GM18519 (cell line): ENCODE measurements around the gene LRRC4C.

ENCODE experiments used
- ATAC-seq: cut with Tn5 transposase; IDR thresholded peaks from one replicate; pipeline ENCODE4 v1.9.1; 2021; ENCODE audit warnings: mild to moderate bottlenecking, moderate library complexity; ENCODE audit not compliant: unreplicated experiment, low FRiP score

The LRRC4C gene

DNA sequence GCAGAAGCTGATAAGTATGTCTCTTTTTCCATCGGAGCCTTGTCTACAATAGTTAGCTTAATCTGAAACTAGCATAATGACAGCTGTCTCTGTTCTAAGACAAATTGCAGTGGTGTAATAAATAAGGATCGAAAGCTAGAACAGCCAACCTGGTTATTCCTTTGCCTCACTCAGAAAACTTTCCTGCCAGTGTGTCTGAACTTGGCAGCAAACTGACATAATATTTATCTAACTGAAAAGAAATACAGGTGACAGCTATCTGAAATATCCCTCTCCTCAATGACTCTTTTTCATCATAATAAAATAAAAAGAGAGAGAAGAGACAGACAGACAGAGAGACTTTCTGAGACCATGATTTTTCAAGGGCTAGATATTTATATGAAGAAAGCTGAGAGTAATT, 642.5 kb downstream of the LRRC4C start:
- no peak for ATAC-seq

DNA sequence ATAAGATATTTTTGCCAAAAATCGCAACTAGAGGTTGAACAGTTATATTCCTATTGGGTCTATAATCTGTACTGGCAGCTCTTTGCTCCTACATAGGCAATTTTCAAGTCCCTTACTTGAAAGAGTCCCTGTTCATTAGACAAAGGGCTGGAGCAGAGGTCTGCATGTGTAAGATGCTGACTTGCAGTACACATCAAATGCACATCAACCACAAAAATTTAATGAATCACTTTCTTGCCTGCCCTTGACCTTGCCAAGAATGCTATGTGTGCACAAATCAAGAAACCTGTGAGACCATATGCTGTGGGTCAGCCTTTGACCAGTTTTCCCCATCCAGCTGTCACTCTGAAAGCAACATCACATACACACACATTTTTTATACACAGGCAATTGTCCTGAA, 661.5 kb downstream of the LRRC4C start:
- ATAC-seq, result no peak

DNA sequence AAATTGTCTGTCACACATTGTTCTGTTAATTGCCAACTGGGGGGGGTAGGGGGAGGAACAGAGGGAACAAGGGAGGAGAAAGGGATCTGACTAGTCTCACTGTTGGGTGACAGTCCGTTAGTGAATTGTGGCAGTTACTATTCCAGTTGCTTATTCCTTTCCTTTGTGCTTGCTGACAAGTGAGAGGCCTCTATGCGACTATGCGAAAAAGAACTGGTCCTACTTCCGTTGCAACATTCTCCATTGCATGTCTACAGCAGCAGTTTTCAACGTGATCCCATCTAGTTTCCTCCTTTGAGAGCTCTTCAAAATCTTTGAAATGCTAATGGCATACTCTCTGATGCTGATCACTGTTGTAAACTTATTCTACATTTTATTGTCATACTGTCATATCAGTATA, 672.2 kb downstream of the LRRC4C start:
- ATAC-seq, result no peak

DNA sequence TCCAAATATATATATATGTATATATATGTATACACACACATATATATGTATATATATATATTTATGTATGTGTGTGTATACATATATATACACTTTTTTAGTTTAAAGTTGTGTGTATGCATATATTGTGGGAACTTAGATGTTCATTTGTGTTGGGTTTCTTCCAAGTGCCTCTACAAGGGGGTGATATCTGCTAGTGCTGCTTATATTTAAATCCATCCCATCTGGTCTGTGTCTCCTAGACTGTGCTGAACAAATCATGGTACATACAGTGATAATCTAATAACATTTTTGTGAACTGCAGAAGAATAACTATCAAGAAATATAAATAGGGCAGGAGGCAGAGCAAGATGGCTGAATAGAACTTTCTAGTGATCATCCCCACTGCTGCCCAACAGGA, 696.4 kb downstream of the LRRC4C start:
- ATAC-seq, result no peak

DNA sequence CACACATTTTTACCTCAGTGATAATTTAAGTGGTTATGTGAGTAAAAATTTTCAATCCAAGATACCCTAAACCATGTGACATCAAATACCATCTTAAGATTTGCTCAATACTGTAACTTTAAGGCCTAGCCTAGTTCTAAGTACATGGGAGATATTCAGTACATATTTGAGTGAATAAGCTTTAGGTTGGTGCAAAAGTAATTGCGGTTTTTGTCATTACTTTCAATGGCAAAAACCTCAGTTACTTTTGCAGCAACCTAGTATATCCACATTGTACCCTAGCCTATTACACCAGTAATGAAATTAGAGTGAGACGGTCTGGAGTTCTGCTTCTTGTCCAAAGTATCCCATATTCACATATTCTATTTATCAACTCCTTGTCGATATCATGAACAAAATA, 700.1 kb downstream of the LRRC4C start:
- ATAC-seq, result no peak

DNA sequence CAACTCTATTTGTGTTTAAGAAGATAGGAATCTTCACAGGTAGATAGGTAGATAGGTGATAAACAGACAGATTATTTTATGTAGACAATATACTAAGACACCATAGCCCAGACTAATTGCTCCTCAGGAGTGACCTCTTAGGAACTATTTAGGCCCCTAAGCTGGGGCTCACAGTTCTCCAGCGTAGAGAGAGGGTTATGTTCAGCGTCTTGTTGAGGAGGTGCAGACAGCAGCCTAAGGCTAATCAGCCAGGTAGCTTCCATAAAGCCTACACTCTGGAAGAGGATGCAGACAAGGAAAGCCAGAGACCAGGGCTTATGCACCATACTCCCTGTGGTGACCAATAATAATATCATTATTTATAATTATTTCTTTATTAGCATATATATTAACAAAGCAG, 705.2 kb downstream of the LRRC4C start:
- ATAC-seq, result no peak

DNA sequence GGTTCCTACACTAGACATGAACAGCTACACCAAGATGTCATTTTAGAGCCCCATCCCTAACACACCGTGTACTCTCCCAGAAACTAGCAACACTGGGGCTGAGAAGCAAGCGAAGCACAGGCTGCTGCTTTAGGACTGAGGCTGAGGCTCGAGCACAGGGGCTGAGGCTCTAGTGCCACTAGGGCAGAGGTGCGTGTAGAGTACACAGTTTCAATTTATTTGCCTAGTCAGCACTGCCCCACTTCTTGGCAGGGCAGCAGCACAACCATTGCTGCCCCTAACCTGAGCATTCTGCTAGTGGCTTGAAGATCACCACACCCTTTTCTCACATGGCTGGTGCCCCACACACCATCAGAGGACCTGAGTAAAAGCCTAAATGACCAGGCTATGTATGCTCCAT, 713.2 kb downstream of the LRRC4C start:
- ATAC-seq, result no peak

DNA sequence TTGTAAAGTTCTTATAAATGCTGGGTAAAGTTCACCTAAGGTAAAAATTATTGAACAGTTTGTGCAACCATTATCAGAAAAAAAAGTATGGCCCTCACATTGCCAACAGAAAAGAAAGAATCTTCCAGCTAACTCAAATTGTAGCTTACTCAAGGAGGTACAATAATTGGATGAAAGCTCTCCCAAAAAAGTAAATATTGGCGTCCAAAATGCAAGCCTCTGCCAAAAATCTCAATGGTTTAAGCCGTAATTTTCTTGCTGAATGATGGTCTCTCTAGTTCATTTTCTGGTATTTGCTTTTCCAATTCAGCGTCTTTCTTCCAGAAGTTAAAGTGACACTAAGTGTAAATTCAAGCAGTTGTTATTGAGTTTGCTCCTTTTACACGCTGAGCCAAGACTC, 727.3 kb downstream of the LRRC4C start:
- ATAC-seq, result no peak

DNA sequence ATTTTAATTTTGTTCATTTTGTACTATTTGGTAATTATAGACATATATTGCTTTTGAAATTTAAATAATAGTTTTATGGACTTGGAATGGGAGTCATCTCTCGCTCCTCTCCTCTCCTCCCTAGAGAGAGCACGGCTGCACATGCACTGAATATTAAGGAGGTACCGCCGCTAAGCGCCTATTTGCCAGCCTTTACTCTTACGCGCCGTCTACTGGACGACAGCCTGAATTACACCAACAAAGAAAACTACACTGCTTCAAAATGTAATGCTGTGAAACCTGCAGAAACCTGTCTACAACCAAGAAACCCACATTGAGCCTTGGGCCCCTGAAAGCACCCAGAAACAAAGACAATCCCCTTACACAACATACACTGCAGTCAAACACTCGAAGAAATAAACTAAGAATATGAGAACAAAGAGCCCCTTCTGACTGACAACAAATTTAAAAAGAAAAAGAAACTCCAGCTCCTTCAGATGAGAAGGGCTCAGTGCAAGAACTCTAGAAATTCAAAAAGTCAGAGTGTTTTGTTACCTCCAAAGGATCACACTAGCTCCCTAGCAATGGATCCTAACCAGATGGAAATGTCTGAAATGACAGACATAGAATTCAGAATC, 737.2 kb downstream of the LRRC4C start:
- ATAC-seq, result peak; percentile 62

DNA sequence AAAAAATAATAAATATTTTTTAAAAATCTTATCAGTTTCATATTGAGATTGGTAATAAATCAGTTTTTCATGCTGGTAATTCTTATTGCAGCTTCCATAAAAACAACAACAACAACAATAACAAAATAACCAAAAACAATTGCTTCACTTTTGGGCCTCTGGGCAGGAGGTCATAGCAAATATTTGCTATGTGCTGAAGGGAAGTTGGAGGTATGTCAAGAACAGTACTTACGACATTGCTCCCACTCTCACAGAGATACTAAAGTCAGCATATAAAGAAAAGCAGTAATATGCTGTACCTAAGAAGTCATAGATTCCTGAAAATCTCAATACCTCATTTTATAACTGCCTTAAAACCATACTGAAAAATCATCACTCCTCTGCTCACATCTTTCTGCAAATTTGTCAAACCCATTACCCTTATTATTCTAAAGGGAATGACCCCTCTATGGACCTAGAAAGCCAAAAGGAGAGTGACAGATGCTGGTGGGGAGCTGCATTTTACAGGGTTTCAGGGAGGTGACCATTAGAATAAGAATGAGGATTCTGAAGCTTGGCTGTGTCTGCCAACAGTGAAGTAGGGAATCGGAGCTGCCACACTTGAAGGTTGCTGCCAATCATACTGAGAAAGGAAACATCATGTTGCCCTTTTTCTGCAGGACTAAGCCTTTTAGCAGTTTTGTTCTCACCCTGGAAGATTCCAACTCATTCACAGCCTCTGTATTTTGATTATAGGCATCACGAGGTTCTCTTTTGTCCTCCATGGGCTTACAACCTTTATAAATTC, 742.9 kb downstream of the LRRC4C start:
- ATAC-seq, result no peak

DNA sequence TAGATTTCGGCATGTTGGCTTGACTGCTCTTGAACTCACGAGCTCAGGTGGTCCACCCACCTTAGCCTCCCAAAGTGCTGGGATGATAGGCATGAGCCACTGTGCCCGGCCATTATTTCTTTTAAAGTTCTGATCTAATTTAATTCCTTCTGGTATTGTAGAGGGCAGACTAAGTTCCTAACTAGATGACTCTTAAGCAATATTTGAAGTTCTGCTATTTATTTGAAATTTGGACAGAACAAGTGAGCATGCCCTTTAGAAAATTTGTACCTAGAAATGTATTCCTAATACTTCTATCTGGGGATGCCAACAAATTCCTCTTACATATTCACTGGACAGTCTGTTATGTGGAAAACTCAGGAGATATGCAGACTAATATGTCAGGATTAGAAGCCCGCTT, 746.4 kb downstream of the LRRC4C start:
- no peak for ATAC-seq

DNA sequence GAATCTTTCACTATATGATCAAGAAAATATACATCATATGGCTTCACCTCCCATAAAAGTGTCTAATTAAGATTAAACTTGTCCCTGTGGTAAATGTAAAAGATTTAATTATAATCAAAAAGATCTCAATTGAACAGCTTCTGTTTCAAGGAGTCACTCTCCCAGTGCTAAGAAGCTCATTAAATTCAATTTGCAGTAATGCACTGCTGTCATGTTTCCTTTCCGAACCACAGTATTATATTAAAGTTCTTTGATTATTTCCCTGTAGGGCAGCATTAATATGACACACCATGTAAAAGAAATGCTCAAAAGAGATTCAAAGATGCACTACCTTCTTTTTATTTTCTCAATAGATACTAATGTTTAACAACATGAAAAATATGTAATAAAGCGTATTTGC, 758.4 kb downstream of the LRRC4C start:
- ATAC-seq, result no peak

DNA sequence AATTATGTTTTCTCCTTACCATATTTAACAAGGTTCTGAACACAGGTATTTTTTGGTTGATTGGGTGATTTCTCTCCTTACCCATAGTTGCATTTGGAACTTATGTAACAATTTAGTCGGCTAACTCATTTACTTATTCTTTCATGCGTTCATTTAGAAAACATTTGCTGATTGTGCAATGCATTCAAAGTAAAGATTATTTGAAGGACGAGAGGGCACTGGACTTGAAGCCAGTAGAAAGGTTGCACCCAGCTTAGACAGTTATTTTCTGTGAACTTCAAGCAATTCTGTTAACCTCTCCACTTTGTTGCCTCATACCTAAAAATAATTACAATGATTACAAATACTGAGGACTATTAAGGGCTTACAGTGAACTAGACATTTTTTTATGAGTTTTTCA, 769.6 kb downstream of the LRRC4C start:
- ATAC-seq, result no peak

DNA sequence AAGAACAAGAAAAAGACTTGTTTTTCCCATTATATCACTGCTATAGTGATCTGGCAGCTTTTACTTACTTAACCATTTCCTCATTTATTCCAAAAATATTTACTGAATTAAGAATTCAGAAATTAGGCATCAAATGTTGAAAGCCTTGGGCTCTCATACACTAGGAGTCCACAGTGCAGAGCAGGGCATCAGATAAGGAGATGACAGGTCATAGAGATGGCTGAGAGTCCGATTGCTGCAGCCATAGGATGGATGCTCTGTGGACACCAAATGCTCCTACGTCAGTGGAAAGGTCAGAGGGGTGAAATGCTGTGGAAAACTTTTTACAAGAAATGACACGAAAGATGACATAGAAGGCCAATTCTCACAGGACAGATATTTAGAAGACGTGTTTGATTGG, 771.1 kb downstream of the LRRC4C start:
- ATAC-seq, result no peak

DNA sequence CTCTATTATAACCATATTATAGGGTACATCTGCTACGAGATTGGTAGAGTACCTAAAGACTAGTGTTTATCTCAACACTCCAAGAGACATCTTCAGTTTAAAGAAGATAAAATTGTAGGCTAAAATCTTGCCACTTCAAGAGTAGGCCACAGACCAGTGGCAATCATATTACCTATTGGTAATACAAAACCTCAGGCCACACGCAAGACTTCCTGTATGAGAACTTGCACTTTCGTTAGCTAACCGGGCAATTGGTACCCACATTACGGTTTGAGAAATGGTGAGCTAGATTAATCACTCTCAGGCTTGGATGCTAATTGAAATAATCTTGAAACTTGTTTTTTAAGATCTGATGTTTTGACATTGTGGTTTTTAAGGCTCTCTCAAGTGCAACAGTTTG, 772.7 kb downstream of the LRRC4C start:
- ATAC-seq, result no peak

DNA sequence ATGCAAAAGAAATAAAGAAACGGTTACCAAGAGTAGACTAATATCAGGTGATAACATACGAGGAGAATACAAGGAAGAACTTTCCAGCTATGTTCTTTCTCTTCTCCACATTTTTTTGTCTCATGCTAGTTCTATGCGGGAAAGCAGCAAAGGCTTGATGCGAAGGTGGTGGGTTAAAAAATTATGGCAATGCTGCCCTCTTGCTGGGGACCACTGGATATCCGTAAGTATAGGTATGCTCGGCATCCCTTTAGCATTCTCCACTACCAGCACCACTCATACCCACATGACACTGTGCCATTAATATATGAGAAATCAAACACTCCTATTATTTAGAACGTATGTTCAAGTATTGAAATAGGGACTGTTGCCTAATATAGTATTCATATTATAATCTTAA, 776.4 kb downstream of the LRRC4C start:
- no peak for ATAC-seq

DNA sequence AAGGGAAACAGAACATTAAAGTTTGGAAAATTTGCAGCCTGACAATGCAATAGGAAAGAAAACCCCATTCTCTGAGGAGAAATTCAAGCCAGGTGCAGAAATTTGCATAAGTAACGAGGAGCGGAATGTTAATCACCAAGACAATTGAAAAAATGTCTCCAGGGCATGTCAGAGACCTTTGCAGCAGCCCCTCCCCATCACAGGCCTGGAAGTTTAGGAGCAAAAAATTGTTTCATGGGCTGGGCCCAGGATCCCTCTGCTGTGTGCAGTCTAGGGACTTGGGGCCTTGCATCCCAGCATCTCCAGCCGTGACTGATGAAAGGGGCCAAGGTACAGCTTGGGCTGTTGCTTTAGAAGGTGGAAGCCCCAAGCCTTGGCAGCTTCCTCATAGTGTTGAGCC, 780.2 kb downstream of the LRRC4C start:
- ATAC-seq, result no peak

DNA sequence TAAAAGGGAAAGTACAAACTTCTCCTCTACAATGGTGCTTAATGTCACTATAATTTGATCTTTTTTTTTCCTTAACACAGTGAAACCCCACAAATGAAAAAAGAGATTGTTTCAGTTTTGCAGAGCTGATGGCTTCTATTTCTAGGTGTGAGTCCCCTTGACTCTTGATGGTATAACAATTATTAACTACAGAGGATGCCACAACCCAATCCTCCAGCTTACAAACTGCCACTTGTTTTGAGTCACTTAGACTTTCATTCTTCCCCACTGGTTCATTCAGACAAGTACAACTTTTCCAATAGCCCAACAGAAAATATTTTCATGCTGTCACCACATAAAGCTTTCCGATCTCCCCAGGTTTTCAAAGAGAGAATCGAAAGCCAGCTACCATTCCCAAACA, 812.2 kb downstream of the LRRC4C start:
- ATAC-seq, result no peak

DNA sequence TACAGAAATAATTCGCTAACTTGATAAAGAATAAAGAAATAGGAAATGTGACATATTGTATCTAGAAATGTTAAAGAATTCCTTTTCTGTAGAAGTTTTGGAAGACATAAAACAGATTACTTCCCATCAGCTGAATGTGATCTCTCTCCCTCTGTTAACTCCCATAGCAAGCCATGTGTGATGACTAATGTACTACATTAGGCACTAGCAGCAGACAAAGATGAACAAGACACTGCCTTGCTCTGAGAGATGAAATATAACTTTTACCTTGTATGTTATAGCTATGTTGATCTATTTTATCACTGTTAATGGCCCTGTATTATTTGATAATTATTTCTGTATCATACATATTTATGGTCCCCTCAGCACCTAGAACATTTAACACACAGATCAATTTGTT, 817.2 kb downstream of the LRRC4C start:
- ATAC-seq, result no peak

DNA sequence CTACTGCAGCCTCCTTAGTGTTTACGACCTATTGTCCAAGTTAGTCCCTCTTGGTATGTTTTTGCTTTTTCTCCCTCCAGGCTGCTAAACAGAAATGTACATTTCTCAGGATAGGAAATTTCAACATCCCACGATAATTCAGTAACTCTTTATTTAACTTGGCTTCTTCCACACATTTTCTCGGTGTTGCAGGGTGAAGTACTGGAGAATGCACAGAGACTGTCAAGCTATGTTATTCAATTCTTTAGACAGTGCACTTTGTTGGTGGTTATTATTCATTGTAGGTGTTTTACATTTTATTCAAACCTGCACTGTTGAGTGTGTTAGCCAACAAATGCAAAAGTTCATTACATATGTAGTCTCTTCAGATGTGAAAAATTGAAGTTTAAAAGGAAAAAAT, 839.8 kb downstream of the LRRC4C start:
- no peak for ATAC-seq

DNA sequence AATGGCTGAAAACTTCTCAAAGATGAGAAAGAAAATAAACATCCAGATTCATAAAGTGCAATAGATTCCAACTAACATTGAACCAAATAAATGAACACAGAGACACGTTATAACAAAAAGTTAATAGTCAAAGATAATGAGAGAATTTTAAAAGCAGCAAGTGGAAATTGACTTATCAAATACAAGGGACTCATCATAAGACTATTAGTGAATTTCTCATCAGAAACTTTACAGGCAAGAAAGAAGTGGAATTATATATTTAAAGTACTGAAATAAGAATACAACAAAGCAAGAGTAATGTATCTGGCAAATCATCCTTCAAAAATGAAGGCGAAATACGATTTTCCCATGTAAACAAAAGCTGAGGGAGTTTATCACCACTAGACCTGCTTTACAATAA, 852.7 kb downstream of the LRRC4C start:
- no peak for ATAC-seq

DNA sequence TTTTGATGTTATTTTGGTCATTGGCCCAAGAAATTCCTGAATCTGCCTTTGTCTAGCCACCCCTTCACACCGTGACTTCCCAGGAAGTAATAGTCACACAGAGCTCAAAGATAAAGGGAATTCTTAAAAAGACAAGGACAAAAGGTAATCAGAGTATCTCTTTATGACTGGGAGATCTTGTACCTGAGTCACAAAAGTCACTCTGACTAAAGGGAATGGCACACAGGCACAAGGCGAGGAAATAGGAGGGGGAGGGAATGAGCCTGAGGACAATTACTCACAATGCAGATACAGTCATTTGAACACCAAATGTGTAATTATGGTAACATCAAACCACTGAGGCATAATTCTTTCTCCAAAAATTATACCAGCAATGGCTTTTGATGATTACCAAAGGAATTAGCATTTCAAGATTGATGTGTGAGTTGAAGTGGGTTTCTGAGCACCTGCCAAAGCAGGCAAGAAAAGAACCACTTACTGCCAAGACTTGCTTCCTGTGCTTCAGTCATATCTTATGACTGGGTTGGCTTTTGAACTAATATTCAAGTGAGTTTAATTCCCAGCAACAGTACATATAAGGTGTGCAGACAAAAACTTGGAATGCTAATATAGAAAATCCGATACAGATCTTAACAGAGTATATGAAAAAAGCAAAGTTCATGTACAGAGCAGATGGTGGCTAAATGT, 856.4 kb downstream of the LRRC4C start:
- no peak for ATAC-seq
